HepG2 (cell line): ENCODE measurements around the gene MEPCE. TPM values are rescaled to one million over a fixed set of nuclear protein-coding genes. Genes with fewer than 3 reads are reported as not detected.

ENCODE experiments used
- BHLHE40 ChIP-seq: IDR thresholded peaks from 2 replicates; pipeline ENCODE4 v1.6.1; 2011; ENCODE audit warnings: low read length, improper control_type of control experiment
- GLMP ChIP-seq: sonication (generic); formaldehyde crosslinking; IDR thresholded peaks from 2 replicates; pipeline ENCODE4 v1.9.0; 2021; ENCODE audit warnings: missing genetic modification reagents, mild to moderate bottlenecking, borderline replicate concordance
- KAT8 ChIP-seq: IDR thresholded peaks from 2 replicates; pipeline ENCODE4 v1.6.1; 2016; ENCODE audit warnings: missing genetic modification reagents, missing compliant biosample characterization
- MATR3 ChIP-seq: sonication (generic); formaldehyde crosslinking; IDR thresholded peaks from 2 replicates; pipeline ENCODE4 v1.4.0; 2020; ENCODE audit warnings: missing genetic modification reagents
- NFYC ChIP-seq: IDR thresholded peaks from 2 replicates; pipeline ENCODE4 v1.6.1; 2016; ENCODE audit warnings: missing genetic modification reagents, missing compliant biosample characterization
- SMAD3 ChIP-seq: sonication (generic); formaldehyde crosslinking; IDR thresholded peaks from 2 replicates; pipeline ENCODE4 v1.4.0; 2020; ENCODE audit warnings: missing genetic modification reagents
- ZHX2 ChIP-seq, 2 experiments: sonication (generic) in 1 of 2; formaldehyde crosslinking in 1 of 2; IDR thresholded peaks; 2 replicates each; pipeline versions ENCODE4 v1.6.1 to v1.9.0; 2014 to 2022; ENCODE audit warnings: antibody characterized with exemption in 1 of 2, borderline replicate concordance in 1 of 2, inconsistent platforms in 1 of 2, low read depth in 1 of 2, missing genetic modification reagents in 1 of 2
- ZMYM4 ChIP-seq: sonication (generic); formaldehyde crosslinking; IDR thresholded peaks from 2 replicates; pipeline ENCODE4 v1.8.1; 2023; ENCODE audit warnings: mild to moderate bottlenecking, missing genetic modification reagents
- ZNF136 ChIP-seq: sonication (generic); formaldehyde crosslinking; IDR thresholded peaks from 2 replicates; pipeline ENCODE4 v1.8.1; 2022; ENCODE audit warnings: low read depth, mild to moderate bottlenecking, moderate library complexity, missing genetic modification reagents
- ZNF292 ChIP-seq: sonication (generic); formaldehyde crosslinking; IDR thresholded peaks from 2 replicates; pipeline ENCODE4 v1.8.1; 2022; ENCODE audit warnings: mild to moderate bottlenecking, low read depth, missing genetic modification reagents, borderline replicate concordance
- ZNF530 ChIP-seq: sonication (generic); formaldehyde crosslinking; IDR thresholded peaks from 2 replicates; pipeline ENCODE4 v1.5.0; 2020; ENCODE audit warnings: low read depth, mild to moderate bottlenecking, missing genetic modification reagents
- ZNF605 ChIP-seq: sonication (generic); formaldehyde crosslinking; IDR thresholded peaks from 2 replicates; pipeline ENCODE4 v1.8.0; 2022; ENCODE audit warnings: mild to moderate bottlenecking, missing genetic modification reagents
- ZNF737 ChIP-seq: sonication (generic); formaldehyde crosslinking; IDR thresholded peaks from 2 replicates; pipeline ENCODE4 v1.5.0; 2020; ENCODE audit warnings: missing genetic modification reagents, mild to moderate bottlenecking, borderline replicate concordance
- polyA plus RNA-seq, 8 experiments: library from polyadenylated mRNA; depleted of rRNA in 3 of 8; stranded (reverse) in 7 of 8; unstranded in 1 of 8; fragments of >200 nt; fragmentation: Illumina TruSeq in 4 of 8; extraction: Trizol in 4 of 8; gene quantifications; 2 replicates each; pipeline versions ENCODE4 v1.2.1 to v1.2.3, GENCODE V29; 2011 to 2016; ENCODE audit warnings: low read depth in 4 of 8, missing spikeins in 1 of 8, mixed read lengths in 1 of 8; ENCODE audit not compliant: insufficient read depth in 1 of 8
- total RNA-seq, 5 experiments: library from RNA; depleted of rRNA; stranded (reverse); fragments of >200 nt; fragmentation: Illumina TruSeq; extraction: Trizol; gene quantifications; 2 replicates each; pipeline ENCODE4 v1.2.3, GENCODE V29; 2016; ENCODE audit warnings: low read depth in 1 of 5
- TF ChIP-seq, protein P1 (sequence below): IDR thresholded peaks from 2 replicates; pipeline ENCODE4 v1.6.1; 2016
- TF ChIP-seq, protein P2 (sequence below): sonication (generic); formaldehyde crosslinking; IDR thresholded peaks from 2 replicates; pipeline ENCODE4 v1.9.0; 2021; ENCODE audit warnings: mild to moderate bottlenecking, missing genetic modification reagents

Gene MEPCE
- total and polyA plus RNA-seq, 2 of the 13 experiments (the other 11 are each of a cell fraction or from before 2014, with no cell fraction given): 12.3 to 26.0 TPM

DNA sequence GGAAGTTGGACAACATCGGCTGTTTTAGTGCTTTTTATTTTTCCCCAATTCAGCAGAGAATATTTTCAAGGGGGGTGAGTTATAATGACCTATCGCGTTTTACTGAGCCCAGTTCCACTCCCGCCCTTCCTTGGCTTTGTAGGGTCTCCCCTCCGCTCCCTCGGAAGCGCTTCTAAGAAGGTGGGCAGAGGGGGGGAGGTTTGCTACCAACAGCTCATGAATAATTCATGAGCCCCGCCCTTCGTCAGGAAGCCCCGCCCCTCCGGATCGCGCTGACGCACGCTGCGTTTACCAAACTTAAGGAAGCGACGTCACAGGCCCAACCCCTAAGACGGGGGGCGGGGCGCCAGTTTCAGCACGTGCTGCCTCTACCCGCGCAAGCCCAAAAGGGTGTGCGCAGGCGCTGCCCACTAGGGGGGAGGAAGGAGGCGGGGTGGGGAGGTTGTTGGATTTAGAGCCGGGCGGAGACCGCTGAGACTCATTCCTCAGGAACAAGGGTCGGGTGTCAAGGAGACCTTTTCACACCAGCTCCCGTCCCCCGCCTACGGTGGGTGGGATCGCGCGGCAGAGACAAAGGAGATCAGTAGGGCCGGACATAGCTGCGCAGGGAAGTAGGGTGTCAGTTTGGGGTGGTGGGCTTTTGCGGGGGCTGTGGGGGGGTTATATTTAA is 529 bp upstream of the MEPCE start (continued):
- TF ChIP-seq ZHX2 (IDR thresholded peaks at IDR 0.05; ENCODE audit: low read depth) (peak; percentile 73; the same call in 1 of the 2 replicates), ZHX2 (CRISPR knock-in tag; IDR thresholded peaks at IDR 0.05; ENCODE audit: borderline replicate concordance) (no peak), SMAD3 (CRISPR knock-in tag) (no peak), KAT8 (CRISPR knock-in tag) (no peak; the same call in 1 of the 2 replicates), NFYC (peak; percentile 40; the same call in 1 of the 2 replicates), ZNF605 (CRISPR knock-in tag) (no peak; the same call in 1 of the 2 replicates), ZMYM4 (CRISPR knock-in tag) (peak; percentile 46), GLMP (CRISPR knock-in tag) (no peak), ZNF136 (no peak), BHLHE40 (peak; percentile 100), ZNF530 (no peak), ZNF737 (CRISPR knock-in tag) (no peak), ZNF292 (CRISPR knock-in tag) (no peak), MATR3 (CRISPR knock-in tag) (no peak)
- TF ChIP-seq, protein P1, sequence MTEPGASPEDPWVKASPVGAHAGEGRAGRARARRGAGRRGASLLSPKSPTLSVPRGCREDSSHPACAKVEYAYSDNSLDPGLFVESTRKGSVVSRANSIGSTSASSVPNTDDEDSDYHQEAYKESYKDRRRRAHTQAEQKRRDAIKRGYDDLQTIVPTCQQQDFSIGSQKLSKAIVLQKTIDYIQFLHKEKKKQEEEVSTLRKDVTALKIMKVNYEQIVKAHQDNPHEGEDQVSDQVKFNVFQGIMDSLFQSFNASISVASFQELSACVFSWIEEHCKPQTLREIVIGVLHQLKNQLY (CRISPR knock-in tag): peak; percentile 40; the same call in 1 of the 2 replicates
- TF ChIP-seq, protein P2, sequence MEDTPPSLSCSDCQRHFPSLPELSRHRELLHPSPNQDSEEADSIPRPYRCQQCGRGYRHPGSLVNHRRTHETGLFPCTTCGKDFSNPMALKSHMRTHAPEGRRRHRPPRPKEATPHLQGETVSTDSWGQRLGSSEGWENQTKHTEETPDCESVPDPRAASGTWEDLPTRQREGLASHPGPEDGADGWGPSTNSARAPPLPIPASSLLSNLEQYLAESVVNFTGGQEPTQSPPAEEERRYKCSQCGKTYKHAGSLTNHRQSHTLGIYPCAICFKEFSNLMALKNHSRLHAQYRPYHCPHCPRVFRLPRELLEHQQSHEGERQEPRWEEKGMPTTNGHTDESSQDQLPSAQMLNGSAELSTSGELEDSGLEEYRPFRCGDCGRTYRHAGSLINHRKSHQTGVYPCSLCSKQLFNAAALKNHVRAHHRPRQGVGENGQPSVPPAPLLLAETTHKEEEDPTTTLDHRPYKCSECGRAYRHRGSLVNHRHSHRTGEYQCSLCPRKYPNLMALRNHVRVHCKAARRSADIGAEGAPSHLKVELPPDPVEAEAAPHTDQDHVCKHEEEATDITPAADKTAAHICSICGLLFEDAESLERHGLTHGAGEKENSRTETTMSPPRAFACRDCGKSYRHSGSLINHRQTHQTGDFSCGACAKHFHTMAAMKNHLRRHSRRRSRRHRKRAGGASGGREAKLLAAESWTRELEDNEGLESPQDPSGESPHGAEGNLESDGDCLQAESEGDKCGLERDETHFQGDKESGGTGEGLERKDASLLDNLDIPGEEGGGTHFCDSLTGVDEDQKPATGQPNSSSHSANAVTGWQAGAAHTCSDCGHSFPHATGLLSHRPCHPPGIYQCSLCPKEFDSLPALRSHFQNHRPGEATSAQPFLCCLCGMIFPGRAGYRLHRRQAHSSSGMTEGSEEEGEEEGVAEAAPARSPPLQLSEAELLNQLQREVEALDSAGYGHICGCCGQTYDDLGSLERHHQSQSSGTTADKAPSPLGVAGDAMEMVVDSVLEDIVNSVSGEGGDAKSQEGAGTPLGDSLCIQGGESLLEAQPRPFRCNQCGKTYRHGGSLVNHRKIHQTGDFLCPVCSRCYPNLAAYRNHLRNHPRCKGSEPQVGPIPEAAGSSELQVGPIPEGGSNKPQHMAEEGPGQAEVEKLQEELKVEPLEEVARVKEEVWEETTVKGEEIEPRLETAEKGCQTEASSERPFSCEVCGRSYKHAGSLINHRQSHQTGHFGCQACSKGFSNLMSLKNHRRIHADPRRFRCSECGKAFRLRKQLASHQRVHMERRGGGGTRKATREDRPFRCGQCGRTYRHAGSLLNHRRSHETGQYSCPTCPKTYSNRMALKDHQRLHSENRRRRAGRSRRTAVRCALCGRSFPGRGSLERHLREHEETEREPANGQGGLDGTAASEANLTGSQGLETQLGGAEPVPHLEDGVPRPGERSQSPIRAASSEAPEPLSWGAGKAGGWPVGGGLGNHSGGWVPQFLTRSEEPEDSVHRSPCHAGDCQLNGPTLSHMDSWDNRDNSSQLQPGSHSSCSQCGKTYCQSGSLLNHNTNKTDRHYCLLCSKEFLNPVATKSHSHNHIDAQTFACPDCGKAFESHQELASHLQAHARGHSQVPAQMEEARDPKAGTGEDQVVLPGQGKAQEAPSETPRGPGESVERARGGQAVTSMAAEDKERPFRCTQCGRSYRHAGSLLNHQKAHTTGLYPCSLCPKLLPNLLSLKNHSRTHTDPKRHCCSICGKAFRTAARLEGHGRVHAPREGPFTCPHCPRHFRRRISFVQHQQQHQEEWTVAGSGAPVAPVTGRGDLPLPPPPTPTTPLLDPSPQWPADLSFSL: no peak
